IPS-11a (cell line): ENCODE data around the gene FAF1.
"Not testable (repeated sequence)": the region's sequence is repeated elsewhere in the genome, so short reads cannot be mapped to it uniquely, and the experiment has no call there.

Source experiments
- H3K4me3 ChIP-seq: one replicate; pipeline ENCODE4 v1.5.1; 2013; ENCODE audit warnings: low read depth, low read length, control low read depth

The FAF1 gene

DNA sequence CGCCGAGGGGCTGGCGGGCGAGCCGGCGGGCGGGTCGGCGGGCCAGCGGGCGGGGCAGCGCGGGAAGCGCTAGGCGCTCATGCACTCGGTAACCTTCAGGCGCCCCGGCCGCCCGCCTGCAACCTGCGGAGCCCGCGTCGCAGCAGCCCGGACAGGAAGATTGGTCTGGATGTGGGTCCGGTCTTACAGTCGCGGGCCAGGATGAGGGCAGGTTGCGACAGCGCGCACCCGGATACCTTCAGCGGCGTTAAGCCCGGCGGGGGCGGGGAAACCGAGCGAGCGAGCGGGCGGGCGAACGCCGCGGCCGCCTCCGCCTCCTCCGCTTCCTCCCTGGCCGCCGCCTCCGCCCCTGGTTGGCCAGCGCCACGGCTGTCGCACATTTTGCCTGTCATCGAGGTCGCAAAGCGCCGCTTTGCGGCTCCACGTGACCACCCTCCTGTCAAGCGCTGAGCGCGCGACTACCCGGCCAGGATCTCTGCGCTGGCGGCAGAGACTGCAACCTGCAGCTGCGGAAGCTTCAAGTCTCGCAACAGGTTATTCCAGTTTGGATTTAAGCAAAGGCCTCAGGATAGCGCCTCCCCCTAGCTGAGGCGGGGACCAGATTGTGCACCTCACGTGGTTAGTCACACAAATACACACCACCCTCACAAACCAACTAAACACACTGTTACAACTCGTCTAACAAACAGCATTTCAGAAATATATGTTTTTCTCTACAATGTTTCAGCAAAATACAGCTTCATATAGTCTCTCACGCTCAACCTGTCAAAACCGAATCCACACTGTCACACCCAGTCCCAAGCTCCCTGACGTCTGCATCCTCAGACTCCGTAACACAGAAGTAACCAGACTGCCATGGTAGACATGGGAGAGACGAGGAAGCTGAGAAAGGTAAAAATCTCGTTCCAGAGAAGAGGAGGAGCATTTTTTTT is at the start of gene FAF1:
TSS of gene FAF1 (minus strand) at position 355 of the 932 bp plus-strand sequence. CDS start 456 bp downstream, outside the sequence.
- peak within 1 kb of the TSS; percentile 78 for H3K4me3 ChIP-seq

DNA sequence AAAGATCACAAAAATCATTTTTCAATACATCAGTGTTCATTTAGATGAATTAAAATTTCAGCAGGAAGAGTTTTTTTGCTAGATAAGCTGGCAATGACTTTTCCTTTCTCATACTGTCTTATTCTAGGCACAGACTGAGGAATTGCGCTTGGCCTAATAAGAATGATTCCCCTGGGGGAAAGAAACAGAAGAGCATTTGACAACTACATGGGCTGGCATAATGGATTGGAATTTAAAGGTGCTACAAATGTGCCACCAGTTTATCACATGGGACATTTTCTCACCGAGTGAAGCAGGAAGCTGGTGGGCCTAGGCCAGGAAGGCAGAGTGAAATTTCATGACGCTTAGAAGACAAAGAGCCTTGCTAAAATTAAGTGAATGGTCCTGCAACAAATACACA is 49.3 kb upstream of the FAF1 start:
- no peak overlapping the region for H3K4me3 ChIP-seq

DNA sequence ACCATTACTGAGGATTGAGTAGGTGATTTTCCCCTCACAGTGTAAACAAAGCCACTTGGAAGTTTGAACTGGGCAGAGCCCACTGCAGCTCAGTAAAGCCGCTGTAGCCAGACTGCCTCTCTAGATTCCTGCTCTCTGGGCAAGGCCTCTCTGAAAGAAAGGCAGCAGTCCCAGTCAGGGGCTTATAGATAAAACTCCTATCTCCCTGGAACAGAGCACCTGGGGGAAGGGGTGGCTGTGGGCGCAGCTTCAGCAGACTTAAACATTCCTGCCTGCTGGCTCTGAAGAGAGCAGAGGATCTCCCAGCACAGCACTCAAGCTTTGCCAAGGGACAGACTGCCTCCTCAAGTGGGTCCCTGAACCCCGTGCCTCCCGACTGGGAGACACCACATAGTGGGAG is 45.5 kb upstream of the FAF1 start:
- H3K4me3 ChIP-seq: not testable (repeated sequence)

DNA sequence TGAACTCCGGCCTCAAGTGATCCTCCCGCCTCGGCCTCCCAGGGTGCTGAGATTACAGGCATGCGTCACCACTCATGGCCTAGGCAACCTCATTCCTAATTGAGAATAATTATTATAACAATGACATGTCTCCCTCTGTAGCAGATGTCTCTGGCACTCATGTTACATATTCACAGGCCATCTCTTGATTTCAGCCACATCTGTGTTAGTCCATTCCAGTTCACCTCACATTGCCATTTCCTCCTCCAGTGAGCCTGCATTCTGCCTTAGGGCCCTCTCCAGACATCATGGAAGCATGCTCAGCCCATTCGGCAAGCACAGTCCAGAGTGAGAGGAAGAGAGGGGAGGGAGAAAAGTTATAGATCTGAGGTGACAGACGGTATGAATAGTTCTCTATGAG is 42.4 kb upstream of the FAF1 start:
- H3K4me3 ChIP-seq: no peak overlapping the region

DNA sequence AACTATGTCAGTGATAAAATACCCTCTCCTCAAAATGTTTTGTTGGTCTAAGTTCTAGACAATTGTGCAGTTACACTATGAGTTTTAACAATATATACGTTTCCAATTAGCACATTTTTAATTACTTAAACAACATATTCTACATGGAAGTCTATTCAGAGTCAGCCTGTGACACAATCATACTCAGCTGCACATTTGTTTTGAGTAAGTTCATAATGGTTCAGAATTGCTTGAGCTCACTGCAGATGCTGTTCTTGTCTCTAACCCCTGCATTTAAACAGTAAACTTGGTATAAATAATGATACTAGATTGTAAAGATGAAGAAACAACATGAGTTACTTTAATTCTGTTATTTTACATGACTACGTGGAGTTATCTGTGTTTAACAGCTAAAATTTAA is 40.6 kb upstream of the FAF1 start:
- no peak overlapping the region for H3K4me3 ChIP-seq

DNA sequence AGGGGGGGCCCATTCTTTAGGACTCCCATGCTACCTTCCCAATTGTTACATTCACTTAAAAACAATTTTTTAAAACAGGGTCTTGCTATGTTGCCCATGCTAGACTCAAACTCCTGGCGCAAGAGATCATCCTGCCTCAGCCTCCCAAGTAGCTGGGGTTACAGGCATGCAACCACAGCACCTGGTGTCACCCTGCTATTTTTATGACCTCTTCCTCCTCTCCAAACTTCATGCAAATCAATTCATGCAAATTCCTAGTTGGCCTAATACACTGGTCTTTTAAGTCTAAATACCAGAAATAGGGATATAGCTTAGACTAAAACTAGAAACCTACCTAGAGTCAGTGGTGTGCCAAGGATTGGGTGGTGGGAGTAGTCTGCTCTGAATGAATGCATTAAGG is 40.1 kb upstream of the FAF1 start:
- H3K4me3 ChIP-seq: no peak overlapping the region

DNA sequence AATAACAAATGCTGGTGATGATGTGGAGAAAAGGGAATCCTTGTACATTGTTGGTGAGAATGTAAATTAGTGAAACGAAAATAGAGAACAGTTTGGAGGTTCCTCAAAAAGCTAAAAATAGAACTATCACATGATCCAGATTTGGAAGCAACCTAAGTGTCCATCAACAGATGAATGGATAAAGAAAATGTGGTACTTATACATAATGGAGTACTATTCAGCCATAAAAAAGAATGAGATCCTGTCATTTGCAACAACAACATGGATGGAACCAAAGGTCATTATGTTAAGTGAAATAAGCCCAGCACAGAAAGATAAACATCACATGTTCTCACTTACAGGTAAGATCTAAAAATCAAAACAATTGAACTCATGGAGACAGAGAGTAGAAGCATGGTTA is 39.3 kb upstream of the FAF1 start:
- H3K4me3 ChIP-seq: not testable (repeated sequence)

DNA sequence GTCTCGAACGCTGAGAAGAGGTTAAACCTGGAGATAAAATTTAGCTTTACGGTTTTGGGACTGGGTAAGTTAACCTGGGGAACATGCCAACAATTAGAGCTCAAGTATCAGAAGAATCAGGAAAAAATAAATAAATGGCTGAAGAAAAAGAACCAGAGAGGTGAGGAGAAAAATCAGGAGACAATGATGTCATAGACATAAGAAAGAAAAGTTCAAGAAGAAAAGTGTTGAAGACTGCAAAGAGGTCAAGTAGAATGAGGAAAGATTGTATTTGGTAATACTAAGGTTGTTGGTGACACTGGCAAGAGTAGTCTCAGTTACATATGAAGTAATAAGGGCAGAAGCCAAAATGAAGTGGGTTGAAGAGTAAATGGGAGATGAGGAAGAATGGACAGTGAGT is 36.0 kb upstream of the FAF1 start:
- H3K4me3 ChIP-seq: no peak overlapping the region

DNA sequence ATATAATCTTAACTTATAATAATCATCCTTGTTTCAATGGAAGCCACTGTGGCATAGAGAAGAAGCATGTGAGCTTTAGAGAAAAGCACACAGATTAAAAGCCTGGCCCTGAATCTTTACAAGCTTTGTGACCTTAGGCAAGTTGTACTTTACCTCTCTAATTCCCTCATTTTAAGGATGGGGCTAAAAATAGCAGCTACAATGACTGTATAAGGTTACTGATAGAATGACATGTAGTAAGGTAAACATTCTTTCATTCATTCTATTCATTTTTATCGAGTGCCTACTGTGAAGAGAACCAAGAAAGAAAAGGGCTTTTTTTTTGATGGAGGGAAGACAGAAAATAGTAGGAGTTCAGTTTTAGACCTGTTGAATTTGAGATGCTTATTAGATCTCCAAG is 35.6 kb upstream of the FAF1 start:
- no peak overlapping the region for H3K4me3 ChIP-seq

DNA sequence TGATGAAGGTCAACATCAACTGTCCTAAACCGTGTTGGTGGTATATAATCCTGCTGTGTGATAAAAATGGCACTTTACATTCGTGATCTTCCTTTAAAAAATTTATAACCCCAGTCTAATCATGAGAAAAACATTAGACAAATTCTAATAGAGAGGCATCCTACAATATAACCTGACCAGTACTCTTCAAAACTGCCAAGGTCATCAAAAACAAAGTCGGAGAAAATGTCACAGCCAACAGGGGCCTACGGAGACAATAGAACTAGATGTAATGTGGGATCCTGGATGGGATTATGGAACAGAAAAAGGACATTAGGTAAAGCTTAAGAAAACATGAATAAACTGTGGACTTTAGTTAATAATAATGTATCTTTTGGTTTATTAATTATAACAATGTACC is 34.9 kb upstream of the FAF1 start:
- H3K4me3 ChIP-seq: no peak overlapping the region

DNA sequence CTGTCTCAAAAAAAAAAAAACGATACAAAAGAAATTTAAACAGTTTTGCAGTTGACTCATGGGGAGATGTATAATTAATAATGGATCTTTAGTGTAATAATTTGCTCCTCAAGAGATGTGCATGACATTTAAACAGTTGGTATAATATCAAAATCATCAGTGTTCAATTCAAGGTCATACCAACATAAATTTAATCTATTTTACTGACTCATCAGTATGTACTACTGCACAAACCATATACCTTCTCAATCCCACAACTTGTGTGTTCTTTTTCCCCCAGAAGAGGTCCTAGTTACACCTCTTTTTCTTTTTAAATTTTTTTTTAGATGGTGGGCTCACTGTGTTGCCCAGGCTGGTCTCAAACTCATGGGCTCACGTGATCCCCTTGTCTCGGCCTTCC is 33.6 kb upstream of the FAF1 start:
- H3K4me3 ChIP-seq: no peak overlapping the region

DNA sequence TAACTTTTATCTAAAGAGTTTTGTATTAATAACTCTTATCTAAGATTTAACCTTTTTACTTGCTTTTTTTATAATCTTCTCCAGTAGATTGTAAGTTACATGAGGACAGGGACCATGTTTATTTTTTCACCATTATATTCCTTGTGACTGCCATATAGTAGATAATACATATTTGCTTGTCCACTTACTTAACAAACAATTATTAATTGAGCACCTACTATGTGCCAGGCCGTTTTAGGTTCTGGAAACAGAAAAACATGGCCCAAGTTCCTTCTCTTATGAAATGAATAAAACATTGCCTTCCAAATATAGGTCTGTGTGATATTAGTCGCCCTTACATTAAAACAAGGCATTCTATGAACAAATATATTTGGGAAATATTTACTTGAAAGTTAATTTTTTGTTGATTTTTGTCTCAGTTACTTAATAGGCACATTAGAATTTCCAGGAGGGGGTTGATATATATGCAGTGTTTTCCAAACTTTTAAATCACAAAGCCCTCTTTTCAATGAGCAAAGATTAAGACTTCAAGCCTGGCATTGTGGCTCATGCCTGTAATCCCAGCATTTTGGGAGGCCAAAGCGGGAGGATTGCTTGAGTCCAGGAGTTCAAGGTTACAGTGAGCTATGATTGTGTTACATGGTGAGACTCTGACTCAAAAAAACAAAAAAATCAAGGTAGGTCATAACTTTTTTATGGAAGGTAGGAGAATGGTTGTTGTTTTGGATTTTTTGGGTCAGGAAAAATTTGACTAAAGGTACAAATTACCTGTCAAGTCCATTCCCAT is 32.7 kb upstream of the FAF1 start:
- H3K4me3 ChIP-seq: no peak overlapping the region

DNA sequence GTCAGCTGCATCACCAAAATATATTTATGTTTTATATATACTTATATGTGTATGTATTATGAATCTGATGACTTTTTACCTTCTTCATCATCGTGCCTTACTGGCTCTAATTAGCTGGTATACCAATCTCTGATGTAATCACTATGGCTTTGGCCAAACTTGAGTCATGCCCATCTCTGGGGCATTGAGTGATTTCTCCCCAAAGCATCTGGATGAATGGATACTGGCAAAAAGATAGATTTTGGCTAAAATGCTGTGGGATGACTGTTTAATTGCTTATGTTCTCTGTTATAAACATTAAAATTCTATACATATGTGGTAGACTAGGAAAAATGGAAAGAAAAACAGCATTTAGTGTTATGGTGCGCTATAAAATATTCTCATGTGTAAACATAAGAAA is 29.6 kb upstream of the FAF1 start:
- no peak overlapping the region for H3K4me3 ChIP-seq

DNA sequence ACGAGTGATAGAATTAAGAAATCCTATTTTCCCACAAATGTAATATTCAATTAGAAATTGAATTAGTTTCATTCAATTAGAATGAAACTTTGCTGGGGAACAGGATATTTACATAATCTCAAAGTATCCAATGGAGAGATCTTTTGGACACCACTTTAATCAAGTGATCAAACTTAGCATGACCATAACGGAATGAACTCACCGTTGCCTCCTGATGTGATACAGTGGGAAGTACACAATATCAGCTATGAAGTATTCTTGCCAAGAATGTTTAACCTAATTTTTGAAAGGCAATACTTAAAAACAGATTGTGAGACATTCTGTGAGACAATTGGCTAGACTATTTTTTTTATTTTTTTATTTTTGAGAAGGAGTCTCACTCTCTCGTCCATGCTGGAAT is 26.6 kb upstream of the FAF1 start:
- no peak overlapping the region for H3K4me3 ChIP-seq

DNA sequence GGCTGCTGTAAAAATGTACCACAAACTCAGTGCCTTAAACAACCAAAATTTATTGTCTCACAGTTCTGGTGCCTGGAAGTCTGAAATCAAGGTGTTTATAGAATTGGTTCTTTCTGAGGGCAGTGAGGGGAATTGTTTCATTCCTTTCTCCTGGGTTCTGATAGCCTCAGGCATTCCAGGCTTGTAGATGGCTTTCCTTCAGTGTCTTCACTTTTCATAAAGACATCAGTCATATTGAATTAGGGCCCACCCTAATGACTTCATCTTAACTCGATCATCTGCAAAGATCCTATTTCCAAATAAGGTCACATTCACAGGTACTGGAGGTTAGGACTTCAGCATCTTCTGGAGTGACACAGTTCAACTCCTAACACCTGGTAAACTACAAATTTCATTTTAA is 25.0 kb upstream of the FAF1 start:
- no peak overlapping the region for H3K4me3 ChIP-seq

DNA sequence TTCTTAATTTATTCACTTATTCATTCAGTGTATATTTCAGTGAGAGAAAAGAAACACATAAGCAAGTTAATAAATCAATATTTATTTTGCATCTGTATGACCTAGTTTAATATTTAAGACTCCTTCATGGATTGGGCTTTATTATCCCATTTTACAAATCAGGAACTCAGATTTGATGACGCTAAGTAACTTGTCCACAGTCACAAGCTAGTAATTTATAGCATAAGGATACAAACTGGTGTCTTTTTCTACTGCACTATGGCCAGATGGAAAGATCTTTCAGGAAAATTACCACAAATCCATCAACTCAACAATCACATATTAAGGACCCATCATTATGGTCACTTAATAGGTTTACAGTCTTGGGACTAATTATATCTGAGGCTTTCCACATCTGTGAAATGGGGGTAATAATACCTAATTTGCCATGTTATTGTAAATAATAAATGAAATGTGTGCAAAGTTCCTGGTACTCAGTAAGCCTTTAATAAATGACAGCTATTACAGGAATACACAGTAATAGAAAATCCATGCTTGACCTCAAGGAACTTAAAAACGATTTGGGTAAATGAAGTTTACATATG is 23.2 kb upstream of the FAF1 start:
- H3K4me3 ChIP-seq: no peak overlapping the region

DNA sequence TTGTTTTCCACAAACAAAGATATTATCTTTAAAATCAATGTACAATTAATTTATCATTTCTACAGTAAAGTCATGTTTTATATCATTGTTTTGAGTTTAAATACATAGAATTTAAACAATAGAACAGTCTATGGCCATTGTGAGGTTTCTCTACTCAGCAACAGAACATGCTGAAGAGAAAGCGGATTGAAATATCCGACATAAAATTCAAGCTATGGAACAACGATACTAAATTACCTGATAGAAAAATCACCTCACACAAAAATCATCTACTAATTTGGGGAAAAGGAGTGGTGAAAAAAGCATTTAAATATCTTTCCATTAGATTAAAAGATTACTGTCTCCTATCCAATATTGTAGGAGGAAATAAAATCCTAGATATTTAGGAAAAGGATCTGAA is 22.5 kb upstream of the FAF1 start:
- no peak overlapping the region for H3K4me3 ChIP-seq

DNA sequence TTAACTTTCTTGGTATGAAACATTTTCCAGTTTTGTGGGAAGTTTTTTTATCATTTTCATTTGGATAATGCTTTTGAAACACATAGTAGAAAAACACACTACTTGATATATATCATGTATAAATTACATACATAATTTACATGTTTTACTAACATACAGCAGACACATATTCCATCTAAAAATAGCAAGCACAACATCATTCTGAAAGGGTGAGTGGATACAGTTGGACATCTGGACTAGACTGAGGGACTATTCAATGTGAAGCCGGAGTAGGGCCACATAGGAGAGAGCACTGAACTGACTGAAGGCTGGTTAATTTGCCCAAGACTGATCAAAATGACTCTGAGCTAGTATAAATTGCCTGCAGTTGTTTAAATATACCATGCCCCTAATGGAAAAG is 21.7 kb upstream of the FAF1 start:
- no peak overlapping the region for H3K4me3 ChIP-seq

DNA sequence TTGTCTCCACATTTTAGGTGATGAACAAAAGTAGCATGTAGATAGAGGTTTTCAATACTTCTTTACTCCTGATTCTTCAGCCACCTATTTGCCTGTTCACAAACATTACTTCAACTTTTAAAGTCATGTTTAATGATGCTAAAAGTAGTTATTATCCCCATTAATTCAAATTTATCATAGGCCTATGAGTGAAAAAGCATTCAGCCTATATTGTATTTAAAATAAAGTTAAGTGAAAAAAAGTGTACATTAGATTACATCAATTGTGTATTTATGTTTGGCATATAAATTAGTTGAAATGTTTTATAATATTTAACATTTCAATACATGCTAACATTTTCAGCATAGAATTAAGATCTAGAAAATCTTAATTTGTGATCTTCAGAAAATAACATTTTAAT is 20.4 kb upstream of the FAF1 start:
- no peak overlapping the region for H3K4me3 ChIP-seq

DNA sequence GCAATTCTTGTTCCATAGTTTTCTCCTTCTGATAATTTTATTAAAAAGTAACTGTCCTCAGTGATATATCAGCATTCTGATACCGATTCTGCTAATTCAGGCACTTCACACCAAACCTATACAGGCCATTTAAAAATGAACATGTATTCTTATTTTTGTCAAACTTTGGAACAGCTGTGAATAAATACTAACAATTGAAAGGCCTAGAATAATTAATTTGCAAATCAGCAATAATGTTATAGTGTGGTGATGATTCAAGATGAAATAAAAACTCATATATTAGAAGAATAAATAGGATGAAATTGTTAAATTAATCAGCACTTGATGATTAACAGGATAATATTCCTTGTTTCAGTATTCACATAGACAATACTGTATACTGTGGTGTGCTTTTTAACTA is 19.9 kb upstream of the FAF1 start:
- H3K4me3 ChIP-seq: no peak overlapping the region

DNA sequence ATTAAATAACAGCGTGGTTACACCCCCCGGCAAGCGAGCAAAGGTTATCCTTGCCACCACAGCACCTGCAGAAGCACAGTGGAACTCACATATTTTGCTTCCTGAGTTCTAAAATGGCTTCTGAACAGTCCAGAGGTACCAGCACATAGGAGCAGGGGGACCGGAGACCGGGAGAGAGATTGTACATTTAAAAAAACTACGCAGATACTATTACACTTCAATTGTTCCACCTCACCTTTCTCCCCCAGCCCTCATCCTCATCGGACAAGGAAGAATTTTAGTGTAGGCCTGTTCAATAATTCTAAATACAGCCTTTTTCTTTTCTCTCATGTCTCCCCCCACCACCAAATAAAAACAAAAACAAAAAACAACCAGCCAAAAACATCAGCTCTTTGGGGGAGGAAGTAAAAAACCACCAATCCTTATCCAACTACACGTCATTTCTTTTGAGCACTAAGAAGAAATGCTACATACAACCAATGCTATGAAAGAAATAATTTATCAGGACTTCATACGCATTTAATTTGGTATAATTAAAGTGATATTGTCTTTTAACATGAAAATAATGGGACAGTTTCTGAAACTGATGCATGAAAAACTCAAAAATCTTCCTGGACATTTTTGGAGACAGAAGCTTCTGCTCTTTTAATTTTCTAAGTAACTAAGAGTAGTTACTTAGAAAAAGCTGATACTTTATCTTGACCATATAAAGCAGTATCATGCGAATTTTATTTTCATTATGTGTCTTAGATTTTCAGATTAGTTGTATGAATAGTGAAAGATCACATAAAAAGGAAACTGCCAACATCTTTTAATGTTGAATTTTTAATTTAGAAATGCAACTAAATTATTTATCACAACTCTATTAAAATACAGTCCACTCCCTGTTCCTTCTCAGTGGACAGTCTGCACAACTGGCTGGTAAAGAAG is 19.1 kb upstream of the FAF1 start:
- H3K4me3 ChIP-seq: no peak overlapping the region
